HEK293T (cell line): Measurements from ENCODE around the gene TMTC2.

Source experiments
- CTCF ChIA-PET: fragments of 350-600 bp; formaldehyde crosslinking; extraction: SDS; loops from one replicate; lab custom pipeline; 2021; ENCODE audit warnings: antibody characterized with exemption, inconsistent platforms; lab: Yijun Ruan, JAX
- POLR2A ChIA-PET: fragments of 350-600 bp; formaldehyde crosslinking; extraction: SDS; loops from one replicate; lab custom pipeline; 2020; ENCODE audit warnings: antibody characterized with exemption, inconsistent platforms; lab: Yijun Ruan, JAX
- DNase-seq: peaks from one replicate; pipeline ENCODE4 v3.0.0; 2012; ENCODE audit warnings: mixed read lengths; ENCODE audit errors: extremely low spot score
- ARNT ChIP-seq: fragments of 450-650 bp; IDR thresholded peaks from 2 replicates; pipeline ENCODE4 v1.6.1; 2017; ENCODE audit warnings: mild to moderate bottlenecking
- BHLHE40 ChIP-seq: fragments of 450-650 bp; IDR thresholded peaks from 2 replicates; pipeline ENCODE4 v1.6.1; 2016; ENCODE audit warnings: mild to moderate bottlenecking, moderate library complexity, borderline replicate concordance
- CTBP1 ChIP-seq: fragments of 450-650 bp; IDR thresholded peaks from 2 replicates; pipeline ENCODE4 v1.6.1; 2016; ENCODE audit warnings: borderline replicate concordance
- ELF4 ChIP-seq: fragments of 450-650 bp; IDR thresholded peaks from 2 replicates; pipeline ENCODE4 v1.6.1; 2017; ENCODE audit warnings: antibody characterized with exemption
- FOXA1 ChIP-seq: fragments of 450-650 bp; IDR thresholded peaks from 2 replicates; pipeline ENCODE4 v1.6.1; 2016; ENCODE audit warnings: mild to moderate bottlenecking
- FOXK2 ChIP-seq: fragments of 450-650 bp; IDR thresholded peaks from 2 replicates; pipeline ENCODE4 v1.6.1; 2016; ENCODE audit warnings: mild to moderate bottlenecking
- FOXM1 ChIP-seq: fragments of 450-650 bp; IDR thresholded peaks from 2 replicates; pipeline ENCODE4 v1.6.1; 2017; ENCODE audit warnings: mild to moderate bottlenecking, borderline replicate concordance
- HDGF ChIP-seq: fragments of 450-650 bp; IDR thresholded peaks from 2 replicates; pipeline ENCODE4 v1.6.1; 2017; ENCODE audit warnings: antibody characterized with exemption, borderline replicate concordance
- L3MBTL2 ChIP-seq: fragments of 450-650 bp; conservative IDR thresholded peaks from 2 replicates; pipeline ENCODE4 v1.6.1; 2016; ENCODE audit warnings: mild to moderate bottlenecking
- LEF1 ChIP-seq: fragments of 450-650 bp; IDR thresholded peaks from 2 replicates; pipeline ENCODE4 v1.6.1; 2017; ENCODE audit warnings: mild to moderate bottlenecking, borderline replicate concordance
- NFRKB ChIP-seq: fragments of 450-650 bp; IDR thresholded peaks from 2 replicates; pipeline ENCODE4 v1.6.1; 2016; ENCODE audit warnings: mild to moderate bottlenecking, moderate library complexity
- SP1 ChIP-seq: fragments of 450-650 bp; IDR thresholded peaks from 2 replicates; pipeline ENCODE4 v1.6.1; 2017
- SUZ12 ChIP-seq: fragments of 450-650 bp; IDR thresholded peaks from 2 replicates; pipeline ENCODE4 v1.6.1; 2016; ENCODE audit warnings: mild to moderate bottlenecking
- TARDBP ChIP-seq: fragments of 450-650 bp; IDR thresholded peaks from 2 replicates; pipeline ENCODE4 v1.6.1; 2016
- ZNF384 ChIP-seq: fragments of 450-650 bp; IDR thresholded peaks from 2 replicates; pipeline ENCODE4 v1.6.1; 2016
- TF ChIP-seq, protein P1 (sequence below): fragments of 450-650 bp; IDR thresholded peaks from 2 replicates; pipeline ENCODE4 v1.6.1; 2016

Gene TMTC2

GRCh38 chr12:83016991-83017390 lies 330.3 kb downstream of the TMTC2 start:
- TF ChIP-seq NFRKB (no peak), FOXA1 (no peak), FOXM1 (no peak), TARDBP (no peak), SP1 (no peak)
- TF ChIP-seq, protein P1, sequence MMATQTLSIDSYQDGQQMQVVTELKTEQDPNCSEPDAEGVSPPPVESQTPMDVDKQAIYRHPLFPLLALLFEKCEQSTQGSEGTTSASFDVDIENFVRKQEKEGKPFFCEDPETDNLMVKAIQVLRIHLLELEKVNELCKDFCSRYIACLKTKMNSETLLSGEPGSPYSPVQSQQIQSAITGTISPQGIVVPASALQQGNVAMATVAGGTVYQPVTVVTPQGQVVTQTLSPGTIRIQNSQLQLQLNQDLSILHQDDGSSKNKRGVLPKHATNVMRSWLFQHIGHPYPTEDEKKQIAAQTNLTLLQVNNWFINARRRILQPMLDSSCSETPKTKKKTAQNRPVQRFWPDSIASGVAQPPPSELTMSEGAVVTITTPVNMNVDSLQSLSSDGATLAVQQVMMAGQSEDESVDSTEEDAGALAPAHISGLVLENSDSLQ: no peak
- ChIA-PET POLR2A (no interaction called here), CTCF (no interaction called here)
- no peak for DNase-seq

GRCh38 chr12:83018088-83018487 lies 331.4 kb downstream of the TMTC2 start:
- CTCF ChIA-PET: no interaction called here
- TF ChIP-seq TARDBP (no peak), FOXM1 (no peak), ELF4 (no peak), BHLHE40 (no peak), CTBP1 (no peak), HDGF (no peak)
- POLR2A ChIA-PET: no interaction called here
- no peak for DNase-seq

GRCh38 chr12:83027021-83027723 lies 340.5 kb downstream of the TMTC2 start:
- DNase-seq: no peak
- POLR2A ChIA-PET: no interaction called here
- CTCF ChIA-PET: no interaction called here
- TF ChIP-seq ZNF384: no peak
- TF ChIP-seq ARNT: no peak

DNA sequence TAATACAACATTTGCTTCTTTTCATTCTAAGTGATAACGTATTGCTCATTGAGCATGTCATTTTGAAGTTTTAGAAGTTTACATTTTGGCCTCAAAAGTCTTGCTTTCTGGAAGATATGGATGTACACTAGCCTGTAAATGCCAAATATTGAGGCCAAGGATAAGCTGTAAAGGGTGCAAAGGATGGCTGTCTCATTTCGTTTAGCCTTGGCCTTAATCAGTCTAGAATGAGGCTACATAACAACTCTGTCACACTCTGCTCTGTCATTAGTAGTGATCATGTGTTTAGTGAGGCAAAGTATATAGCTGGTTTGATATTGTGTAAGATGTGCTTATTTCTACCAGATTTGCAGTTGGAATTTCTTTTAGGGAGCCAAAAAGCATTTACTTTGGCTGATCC lies 344.5 kb downstream of the TMTC2 start:
- DNase-seq: no peak
- POLR2A ChIA-PET: no interaction called here
- CTCF ChIA-PET: no interaction called here
- TF ChIP-seq, protein P1: no peak
- TF ChIP-seq HDGF (no peak), NFRKB (no peak), FOXA1 (no peak), L3MBTL2 (no peak), FOXK2 (no peak), CTBP1 (no peak), BHLHE40 (no peak), ZNF384 (no peak), ARNT (no peak), SP1 (no peak), FOXM1 (no peak), LEF1 (no peak), SUZ12 (no peak), TARDBP (no peak), ELF4 (no peak)

DNA sequence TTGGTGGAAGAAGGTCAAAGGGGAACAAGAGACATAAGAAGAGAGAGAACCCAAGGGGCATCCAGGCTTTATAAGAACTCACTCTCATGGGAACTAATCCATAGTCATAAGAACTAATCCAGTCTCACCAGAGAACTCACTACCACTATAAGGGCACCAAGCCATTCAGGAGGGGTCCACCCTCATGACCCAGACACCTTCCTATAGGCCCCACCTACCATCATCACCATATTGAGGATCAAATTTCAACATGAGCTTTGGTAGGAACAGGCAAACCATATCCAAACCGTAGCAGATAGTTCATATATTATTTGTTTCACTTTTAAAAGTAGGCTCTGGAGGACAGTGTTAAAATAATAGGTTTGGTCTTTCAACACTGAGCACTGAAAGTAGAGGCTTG lies 350.1 kb downstream of the TMTC2 start:
- POLR2A ChIA-PET: no interaction called here
- no peak for DNase-seq
- TF ChIP-seq, protein P1: no peak
- TF ChIP-seq HDGF (no peak), SP1 (no peak), NFRKB (no peak), ELF4 (no peak), LEF1 (no peak), CTBP1 (no peak), TARDBP (no peak), BHLHE40 (no peak), FOXA1 (no peak), ARNT (no peak), ZNF384 (no peak), L3MBTL2 (no peak), SUZ12 (no peak), FOXK2 (no peak), FOXM1 (no peak)
- CTCF ChIA-PET: no interaction called here

- no peak for DNase-seq
- POLR2A ChIA-PET: no interaction called here
- CTCF ChIA-PET: interaction anchor here (0.7 kb wide), 1 partner anchor 205 kb away, joined by 3 read pairs; no protein-coding TSS in a partner anchor
- no peak for TF ChIP-seq L3MBTL2
- no peak for TF ChIP-seq LEF1
- TF ChIP-seq, protein P1: no peak
- TF ChIP-seq TARDBP: no peak
- no peak for TF ChIP-seq ARNT
- TF ChIP-seq FOXA1: no peak
These were observed 352.7 kb downstream of the TMTC2 start for GRCh38 chr12:83039413-83039812.
